SK-N-MC (cell line): ENCODE measurements around the gene HMCES.

Experiments
- EZH2 ChIP-seq: fragments of 200-600 bp; sonication (generic); IDR thresholded peaks from one replicate; pipeline ENCODE4 v1.6.1; 2017; ENCODE audit warnings: antibody characterized with exemption
- POLR2AphosphoS5 ChIP-seq: IDR thresholded peaks from 2 replicates; pipeline ENCODE4 v1.6.1; 2012; ENCODE audit warnings: mild to moderate bottlenecking, low read depth, low read length, borderline replicate concordance

DNA sequence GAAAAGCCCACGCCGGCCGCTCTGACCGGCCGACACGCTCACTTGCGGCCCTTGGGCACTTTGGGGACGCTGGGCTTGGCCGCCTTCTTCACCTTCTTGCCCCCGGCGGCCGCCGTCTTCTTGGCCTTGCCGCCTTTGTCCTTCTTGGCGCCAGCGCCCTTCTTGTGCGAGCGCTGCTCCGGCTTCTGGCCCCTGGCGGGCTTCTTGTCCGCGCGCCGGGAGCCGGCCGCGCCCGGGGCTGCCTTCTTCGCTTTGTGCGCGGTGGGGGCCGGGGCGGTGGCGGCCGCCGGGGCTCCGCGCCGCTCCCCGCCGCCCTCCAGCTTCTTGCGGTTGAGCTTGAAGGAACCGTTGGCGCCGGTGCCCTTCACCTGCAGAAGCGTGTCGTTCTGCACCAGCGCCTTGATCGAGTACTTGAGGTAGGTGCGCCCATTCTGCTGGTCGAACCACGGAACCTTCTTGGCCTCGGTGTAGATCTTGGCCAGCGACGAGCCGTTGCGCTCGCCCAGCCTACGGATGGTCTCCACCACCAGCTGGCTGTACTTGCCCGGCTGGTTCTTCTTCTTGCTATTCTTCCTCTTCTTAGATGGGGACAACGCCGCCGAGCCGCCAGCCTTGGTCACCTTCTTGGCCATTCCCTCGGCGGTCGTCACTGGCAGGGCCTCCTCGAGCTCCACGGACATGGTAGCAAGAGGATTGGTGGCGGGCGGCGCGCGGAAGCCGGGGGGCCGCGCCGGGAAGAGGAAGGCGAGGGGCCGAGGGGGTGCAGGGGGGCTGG, 36.7 kb downstream of the HMCES start:
- TF ChIP-seq POLR2AphosphoS5 (no peak; the same call in 1 of the 2 replicates), EZH2 (no peak)
